GM21619 (cell line): Measurements from ENCODE around the gene TOLLIP.

Source experiments
- ATAC-seq: cut with Tn5 transposase; IDR thresholded peaks from one replicate; pipeline ENCODE4 v1.9.1; 2021; ENCODE audit not compliant: unreplicated experiment

Gene TOLLIP

GRCh38 chr11:1299621-1300020 is 9.8 kb downstream of the TOLLIP start:
- ATAC-seq = no peak

GRCh38 chr11:1298695-1299492 is 10.5 kb downstream of the TOLLIP start:
- no peak for ATAC-seq

- no peak for ATAC-seq
These were observed 11.6 kb downstream of the TOLLIP start for GRCh38 chr11:1297576-1298473.

GRCh38 chr11:1297011-1297575 is 12.3 kb downstream of the TOLLIP start:
- no peak for ATAC-seq

- ATAC-seq = no peak
These were observed 13.1 kb downstream of the TOLLIP start for GRCh38 chr11:1296287-1296686.

GRCh38 chr11:1295591-1295990 is 13.8 kb downstream of the TOLLIP start:
- ATAC-seq = no peak

GRCh38 chr11:1295086-1295485 is 14.3 kb downstream of the TOLLIP start:
- ATAC-seq = no peak

- ATAC-seq = no peak
These were observed 15.8 kb downstream of the TOLLIP start for GRCh38 chr11:1293619-1294015.

GRCh38 chr11:1292644-1293618 is 16.5 kb downstream of the TOLLIP start:
- ATAC-seq = no peak

- no peak for ATAC-seq
These were observed 17.3 kb downstream of the TOLLIP start for GRCh38 chr11:1292018-1292643.

- no peak for ATAC-seq
These were observed 18.0 kb downstream of the TOLLIP start for GRCh38 chr11:1291295-1292017.

GRCh38 chr11:1290052-1291040 is 19.1 kb downstream of the TOLLIP start:
- no peak for ATAC-seq

- ATAC-seq = no peak
These were observed 20.1 kb downstream of the TOLLIP start for GRCh38 chr11:1289211-1289935.

- no peak for ATAC-seq
These were observed 20.8 kb downstream of the TOLLIP start for GRCh38 chr11:1288426-1289151.

- no peak for ATAC-seq
These were observed 21.5 kb downstream of the TOLLIP start for GRCh38 chr11:1287928-1288327.

GRCh38 chr11:1285876-1286275 is 23.6 kb downstream of the TOLLIP start:
- no peak for ATAC-seq

GRCh38 chr11:1285316-1285744 is 24.1 kb downstream of the TOLLIP start:
- no peak for ATAC-seq
